Neural progenitor cell (in vitro differentiated cells): Measurements from ENCODE around the gene ODAD4. TPM values are rescaled to one million over a fixed set of nuclear protein-coding genes. Genes with fewer than 3 reads are reported as not detected.
"Not testable (repeated sequence)": the region's sequence is repeated elsewhere in the genome, so short reads cannot be mapped to it uniquely, and the experiment has no call there.

Source experiments
- DNase-seq: peaks from one replicate; pipeline ENCODE4 v3.0.0-alpha.2; 2016; ENCODE audit warnings: low spot score
- H2AFZ ChIP-seq: fragments of 200-600 bp; sonication (generic); replicated peaks from 2 replicates; pipeline ENCODE4 v1.6.1; 2016; ENCODE audit warnings: antibody characterized with exemption
- H3F3A ChIP-seq: fragments of 200-600 bp; sonication (generic); 2 replicates; pipeline ENCODE4 v1.6.1; 2016; ENCODE audit warnings: antibody characterized with exemption, low read depth
- H3K27ac ChIP-seq: fragments of 200-600 bp; sonication (generic); 2 replicates; pipeline ENCODE4 v1.5.1; 2016; ENCODE audit warnings: mild to moderate bottlenecking
- H3K27me3 ChIP-seq: fragments of 200-600 bp; sonication (generic); 2 replicates; pipeline ENCODE4 v1.6.1; 2016; ENCODE audit warnings: mild to moderate bottlenecking, moderate library complexity
- H3K36me3 ChIP-seq: fragments of 200-600 bp; sonication (generic); 2 replicates; pipeline ENCODE4 v1.5.1; 2016
- H3K4me1 ChIP-seq: fragments of 200-600 bp; sonication (generic); 2 replicates; pipeline ENCODE4 v1.6.1; 2016; ENCODE audit warnings: mixed run types
- H3K4me2 ChIP-seq: fragments of 200-600 bp; sonication (generic); 2 replicates; pipeline ENCODE4 v1.6.1; 2016
- H3K4me3 ChIP-seq: fragments of 200-600 bp; sonication (generic); 2 replicates; pipeline ENCODE4 v1.5.1; 2016
- H3K79me2 ChIP-seq: fragments of 200-600 bp; sonication (generic); 2 replicates; pipeline ENCODE4 v1.6.1; 2016; ENCODE audit warnings: low read depth
- H3K9ac ChIP-seq: fragments of 200-600 bp; sonication (generic); 2 replicates; pipeline ENCODE4 v1.6.1; 2016
- H3K9me3 ChIP-seq: fragments of 200-600 bp; sonication (generic); 2 replicates; pipeline ENCODE4 v1.5.1; 2016; ENCODE audit warnings: low read depth
- H4K20me1 ChIP-seq: fragments of 200-600 bp; sonication (generic); 2 replicates; pipeline ENCODE4 v1.6.1; 2016; ENCODE audit warnings: low read depth
- H3K27ac Mint-ChIP-seq: 3 replicates; pipeline ENCODE4 v1.8.0; 2021; ENCODE audit warnings: mixed read lengths
- H3K27me3 Mint-ChIP-seq: 2 replicates; pipeline ENCODE4 v1.8.0; 2022; ENCODE audit warnings: low read depth, mild to moderate bottlenecking, inconsistent platforms, moderate library complexity, mixed read lengths; ENCODE audit not compliant: insufficient read depth
- H3K36me3 Mint-ChIP-seq: 3 replicates; pipeline ENCODE4 v1.8.0; 2021; ENCODE audit warnings: mixed read lengths
- H3K4me1 Mint-ChIP-seq: 3 replicates; pipeline ENCODE4 v1.8.0; 2021; ENCODE audit warnings: mixed read lengths
- H3K4me3 Mint-ChIP-seq: 3 replicates; pipeline ENCODE4 v1.8.0; 2021; ENCODE audit warnings: mild to moderate bottlenecking, moderate library complexity, mixed read lengths
- H3K9me3 Mint-ChIP-seq: 3 replicates; pipeline ENCODE4 v1.8.0; 2020; ENCODE audit warnings: mixed read lengths
- EZH2 ChIP-seq: fragments of 200-600 bp; sonication (generic); IDR thresholded peaks from 2 replicates; pipeline ENCODE4 v1.6.1; 2017; ENCODE audit warnings: antibody characterized with exemption, mild to moderate bottlenecking, moderate library complexity
- EZH2phosphoT487 ChIP-seq: fragments of 200-600 bp; sonication (generic); IDR thresholded peaks from 2 replicates; pipeline ENCODE4 v1.6.1; 2017; ENCODE audit warnings: antibody characterized with exemption
- total RNA-seq: library from RNA; depleted of rRNA; stranded (reverse); fragments of >200 nt; gene quantifications from 2 replicates; pipeline ENCODE4 v1.2.3, GENCODE V29; 2015; ENCODE audit warnings: low replicate concordance
- TF ChIP-seq, protein P1 (sequence below): fragments of 200-600 bp; sonication (generic); IDR thresholded peaks from 2 replicates; pipeline ENCODE4 v1.5.1; 2017; ENCODE audit warnings: antibody characterized with exemption, mild to moderate bottlenecking

Gene ODAD4
- total RNA-seq, 1 donor from 2014 or later = 4.1 TPM

DNA sequence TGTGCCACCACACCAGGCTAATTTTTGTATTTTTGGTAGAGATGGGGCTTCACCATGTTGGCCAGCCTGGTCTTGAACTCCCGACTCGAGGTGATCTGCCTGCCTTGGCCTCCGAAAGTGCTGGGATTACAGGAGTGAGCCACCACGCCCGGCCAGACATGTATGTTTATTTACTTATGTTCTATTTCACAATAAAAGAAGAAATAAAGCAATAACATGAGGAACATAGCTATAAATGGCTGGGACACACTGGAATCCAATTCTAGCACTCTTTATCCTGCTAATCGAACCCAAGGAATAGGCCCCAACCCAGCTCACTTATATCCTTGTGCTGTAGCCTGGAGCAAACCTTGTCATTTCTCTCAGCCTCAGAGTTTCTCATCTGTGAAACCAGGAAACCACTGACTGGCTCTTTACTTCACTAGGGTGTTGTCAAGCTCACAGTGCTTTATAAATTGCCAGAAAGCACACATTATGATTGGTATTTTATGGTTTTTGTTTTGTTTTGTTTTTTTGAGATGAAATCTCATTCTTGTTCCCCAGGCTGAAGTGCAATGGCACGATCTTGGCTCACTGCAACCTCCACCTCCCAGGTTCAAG lies 4.3 kb upstream of the ODAD4 start:
- no peak overlapping the region for H3K4me3 ChIP-seq
- peaks cover 6% of the 10 kb centered on the region for H3K4me1 ChIP-seq
- Mint-ChIP-seq H3K4me3 (no peak overlapping the region), H3K9me3 (no peaks in the 10 kb centered on the region), H3K36me3 (no peaks in the 10 kb centered on the region), H3K4me1 (peaks cover 26% of the 10 kb centered on the region), H3K27ac (peak overlapping the region; percentile 66), H3K27me3 (peaks cover 4% of the 10 kb centered on the region)
- DNase-seq = no peak
- no peak overlapping the region for H3K4me2 ChIP-seq
- H3K27ac ChIP-seq = no peak overlapping the region
- H3K36me3 ChIP-seq = no peaks in the 10 kb centered on the region
- H4K20me1 ChIP-seq = no peaks in the 10 kb centered on the region
- peaks cover 8% of the 10 kb centered on the region for H3F3A ChIP-seq
- H3K79me2 ChIP-seq = peaks cover 12% of the 10 kb centered on the region
- no peak for TF ChIP-seq EZH2phosphoT487
- H3K9me3 ChIP-seq = no peaks in the 10 kb centered on the region
- H2AFZ ChIP-seq = no peak overlapping the region
- H3K27me3 ChIP-seq = no peaks in the 10 kb centered on the region
- no peak overlapping the region for H3K9ac ChIP-seq

DNA sequence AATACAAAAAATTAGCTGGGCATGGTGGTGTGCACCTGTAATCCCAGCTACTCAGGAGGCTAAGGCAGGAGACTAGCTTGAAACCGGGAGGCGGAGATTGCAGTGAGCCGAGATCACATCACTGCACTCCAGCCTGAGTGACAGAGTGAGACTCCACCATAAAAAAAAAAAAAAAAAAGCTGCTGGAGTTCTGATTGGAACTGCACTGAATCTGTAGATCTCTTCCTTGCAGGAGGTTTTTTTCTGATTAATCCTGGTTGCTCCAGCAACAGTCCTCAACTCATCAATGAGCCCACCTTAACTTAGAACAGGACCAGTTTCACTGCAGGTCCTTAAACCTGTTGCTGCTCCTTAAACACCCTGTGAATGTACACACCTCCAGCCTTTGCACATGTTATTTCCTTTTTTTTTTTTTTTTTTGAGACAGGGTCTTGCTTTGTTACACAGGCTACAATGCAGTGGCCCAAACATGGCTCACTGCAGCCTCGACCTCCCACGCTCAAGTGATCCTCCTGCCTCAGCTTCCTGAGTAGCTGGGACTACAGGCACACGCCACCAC lies 1.6 kb upstream of the ODAD4 start:
- no peak overlapping the region for H3K27ac Mint-ChIP-seq
- peak overlapping the region; percentile 86 for H3K4me2 ChIP-seq
- no peak for TF ChIP-seq EZH2
- no peak for TF ChIP-seq EZH2phosphoT487
- TF ChIP-seq, protein P1, sequence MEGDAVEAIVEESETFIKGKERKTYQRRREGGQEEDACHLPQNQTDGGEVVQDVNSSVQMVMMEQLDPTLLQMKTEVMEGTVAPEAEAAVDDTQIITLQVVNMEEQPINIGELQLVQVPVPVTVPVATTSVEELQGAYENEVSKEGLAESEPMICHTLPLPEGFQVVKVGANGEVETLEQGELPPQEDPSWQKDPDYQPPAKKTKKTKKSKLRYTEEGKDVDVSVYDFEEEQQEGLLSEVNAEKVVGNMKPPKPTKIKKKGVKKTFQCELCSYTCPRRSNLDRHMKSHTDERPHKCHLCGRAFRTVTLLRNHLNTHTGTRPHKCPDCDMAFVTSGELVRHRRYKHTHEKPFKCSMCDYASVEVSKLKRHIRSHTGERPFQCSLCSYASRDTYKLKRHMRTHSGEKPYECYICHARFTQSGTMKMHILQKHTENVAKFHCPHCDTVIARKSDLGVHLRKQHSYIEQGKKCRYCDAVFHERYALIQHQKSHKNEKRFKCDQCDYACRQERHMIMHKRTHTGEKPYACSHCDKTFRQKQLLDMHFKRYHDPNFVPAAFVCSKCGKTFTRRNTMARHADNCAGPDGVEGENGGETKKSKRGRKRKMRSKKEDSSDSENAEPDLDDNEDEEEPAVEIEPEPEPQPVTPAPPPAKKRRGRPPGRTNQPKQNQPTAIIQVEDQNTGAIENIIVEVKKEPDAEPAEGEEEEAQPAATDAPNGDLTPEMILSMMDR = no peak
- H3K27ac ChIP-seq = no peak overlapping the region
- no peaks in the 10 kb centered on the region for H3K36me3 ChIP-seq
- H3K79me2 ChIP-seq = peaks cover 16% of the 10 kb centered on the region
- DNase-seq = no peak
- no peaks in the 10 kb centered on the region for H3K9me3 Mint-ChIP-seq
- peak overlapping the region; percentile 71 for H3K4me3 ChIP-seq
- H3K9me3 ChIP-seq = no peaks in the 10 kb centered on the region
- no peak overlapping the region for H2AFZ ChIP-seq
- H3F3A ChIP-seq = peaks cover 8% of the 10 kb centered on the region
- H3K27me3 Mint-ChIP-seq = peaks cover 6% of the 10 kb centered on the region
- H3K27me3 ChIP-seq = no peaks in the 10 kb centered on the region
- no peaks in the 10 kb centered on the region for H3K36me3 Mint-ChIP-seq
- peaks cover 21% of the 10 kb centered on the region for H3K4me1 Mint-ChIP-seq
- no peaks in the 10 kb centered on the region for H4K20me1 ChIP-seq
- no peak overlapping the region for H3K9ac ChIP-seq
- peak overlapping the region; percentile 98 for H3K4me3 Mint-ChIP-seq
- peaks cover 9% of the 10 kb centered on the region for H3K4me1 ChIP-seq

DNA sequence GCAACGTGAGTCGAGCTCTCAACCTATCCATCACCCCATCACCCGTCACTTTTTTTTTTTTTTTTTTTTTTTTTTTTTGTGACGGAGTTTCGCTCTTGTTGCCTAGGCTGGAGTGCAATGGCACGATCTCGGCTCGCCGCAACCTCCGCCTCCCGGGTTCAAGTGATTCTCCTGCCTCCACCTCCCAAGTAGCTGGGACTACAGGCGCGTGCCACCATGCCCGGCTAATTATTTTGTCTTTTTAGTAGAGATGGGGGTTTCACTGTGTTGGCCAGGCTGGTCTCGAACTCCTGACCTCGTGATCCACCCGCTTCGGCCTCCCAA lies 378 bp downstream of the ODAD4 start:
- Histone ChIP-seq H3K79me2 (peaks cover 16% of the 10 kb centered on the region), H3K4me2 (peak overlapping the region; percentile 86), H3K4me3 (peak overlapping the region; percentile 71), H2AFZ (peak overlapping the region; percentile 84)
- H3F3A ChIP-seq, H3K36me3 ChIP-seq, H3K36me3 Mint-ChIP-seq, H3K27ac ChIP-seq, H3K9ac ChIP-seq, H3K9me3 Mint-ChIP-seq, DNase-seq, H3K4me1 ChIP-seq, H3K27me3 Mint-ChIP-seq, H3K9me3 ChIP-seq, H4K20me1 ChIP-seq, H3K27me3 ChIP-seq: not testable (repeated sequence)
- H3K4me3 Mint-ChIP-seq = peak overlapping the region; percentile 98
- H3K4me1 Mint-ChIP-seq = peaks cover 21% of the 10 kb centered on the region
- peak overlapping the region; percentile 94 for H3K27ac Mint-ChIP-seq

DNA sequence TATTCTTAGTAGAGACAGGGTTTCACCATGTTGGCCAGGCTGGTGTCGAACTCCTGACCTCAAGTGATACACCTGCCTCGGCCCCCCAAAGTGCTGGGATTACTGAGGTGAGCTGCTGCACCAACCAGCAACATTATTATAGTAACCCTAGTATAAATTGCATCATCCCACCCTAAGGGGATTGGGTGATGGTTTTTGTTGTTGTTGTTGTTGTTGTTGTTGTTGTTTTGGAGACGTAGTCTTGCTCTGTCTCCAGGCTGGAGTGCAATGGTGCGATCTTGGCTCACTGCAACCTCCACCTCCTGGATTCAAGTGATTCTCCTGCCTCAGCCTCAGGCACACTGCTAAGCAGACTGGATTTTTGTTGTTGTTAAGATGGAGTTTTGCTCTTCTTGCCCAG lies 1.3 kb downstream of the ODAD4 start:
- H3K9me3 Mint-ChIP-seq, H2AFZ ChIP-seq: not testable (repeated sequence)
- peak overlapping the region; percentile 98 for H3K4me3 Mint-ChIP-seq

More for the DNA sequence above, 1.3 kb downstream of the ODAD4 start:
- H3F3A ChIP-seq, H3K27me3 Mint-ChIP-seq, H3K9ac ChIP-seq, DNase-seq, H3K27ac ChIP-seq, H3K27ac Mint-ChIP-seq, H3K9me3 ChIP-seq, H3K36me3 Mint-ChIP-seq, H3K27me3 ChIP-seq, H4K20me1 ChIP-seq, H3K4me3 ChIP-seq, H3K36me3 ChIP-seq, H3K4me1 ChIP-seq: not testable (repeated sequence)
- H3K79me2 ChIP-seq = peaks cover 16% of the 10 kb centered on the region
- H3K4me2 ChIP-seq = peak overlapping the region; percentile 86
- H3K4me1 Mint-ChIP-seq = peaks cover 21% of the 10 kb centered on the region
